A673 (cell line): ENCODE measurements around the gene MAEL. TPM values are rescaled to one million over a fixed set of nuclear protein-coding genes. Genes with fewer than 3 reads are reported as not detected.
A peak's percentile ranks its signal among the peaks of the same experiment; 100 is the strongest.

Source experiments
- BruUV-seq: library from RNA; stranded (reverse); fragments of 400-500 nt; replicated peaks from 2 replicates; lab custom pipeline; 2021; lab: Mats Ljungman, UMichigan
- CTCF ChIA-PET: fragments of 300-600 bp; sonication (Branson Sonifier 250); formaldehyde crosslinking; loops from one replicate; lab custom pipeline; 2022; ENCODE audit warnings: antibody characterized with exemption; lab: Charles Lee
- POLR2A ChIA-PET: fragments of 300-600 bp; sonication (Branson Sonifier 250); formaldehyde crosslinking; loops from one replicate; lab custom pipeline; 2022; ENCODE audit warnings: antibody characterized with exemption; ENCODE audit not compliant: low non-redundant PET; lab: Charles Lee
- DNase-seq: peaks from one replicate; pipeline ENCODE4 v3.0.0-alpha.2; 2015; ENCODE audit warnings: low spot score
- H3K27ac ChIP-seq: fragments of 200-600 bp; sonication (generic); 2 replicates; pipeline ENCODE4 v1.5.1; 2016; ENCODE audit warnings: mixed run types, low read depth, mild to moderate bottlenecking, mixed read lengths, antibody characterized with exemption, low read length; ENCODE audit not compliant: poor library complexity, severe bottlenecking
- H3K27me3 ChIP-seq: fragments of 200-600 bp; sonication (generic); replicated peaks from 2 replicates; pipeline ENCODE4 v1.6.1; 2017; ENCODE audit warnings: mixed run types, low read depth, mild to moderate bottlenecking, mixed read lengths, antibody characterized with exemption, low read length; ENCODE audit not compliant: insufficient read depth, poor library complexity
- H3K36me3 ChIP-seq: fragments of 200-600 bp; sonication (generic); 2 replicates; pipeline ENCODE4 v1.6.1; 2016; ENCODE audit warnings: mixed run types, mild to moderate bottlenecking, mixed read lengths, antibody characterized with exemption, low read length; ENCODE audit not compliant: insufficient read depth, poor library complexity, severe bottlenecking
- H3K4me1 ChIP-seq: fragments of 200-600 bp; sonication (generic); 2 replicates; pipeline ENCODE4 v1.6.1; 2017; ENCODE audit warnings: mixed run types, mild to moderate bottlenecking, mixed read lengths, antibody characterized with exemption, low read length; ENCODE audit not compliant: insufficient read depth, poor library complexity, severe bottlenecking
- H3K4me3 ChIP-seq: fragments of 200-600 bp; sonication (generic); 2 replicates; pipeline ENCODE4 v1.5.1; 2016; ENCODE audit warnings: low read depth, mixed run types, mild to moderate bottlenecking, mixed read lengths, low read length; ENCODE audit not compliant: poor library complexity, severe bottlenecking
- H3K9me3 ChIP-seq: fragments of 200-600 bp; sonication (generic); 2 replicates; pipeline ENCODE4 v1.6.1; 2016; ENCODE audit warnings: mixed run types, low read depth, mild to moderate bottlenecking, mixed read lengths, antibody characterized with exemption, low read length; ENCODE audit not compliant: poor library complexity, severe bottlenecking
- EZH2 ChIP-seq: fragments of 200-600 bp; sonication (generic); IDR thresholded peaks from 2 replicates; pipeline ENCODE4 v1.6.1; 2017; ENCODE audit warnings: borderline replicate concordance, low read depth, mild to moderate bottlenecking, mixed read lengths, antibody characterized with exemption, low read length; ENCODE audit not compliant: poor library complexity, severe bottlenecking
- intact Hi-C: fragments of 100-400 bp; cut with micrococcal nuclease; formaldehyde crosslinking; loops from one replicate; pipeline ENCODE4 v1.10.0; 2022; ENCODE audit not compliant: unreplicated experiment
- total RNA-seq: library from RNA; stranded (reverse); gene quantifications from 2 replicates; pipeline ENCODE4 v1.2.3, GENCODE V29; 2021
- TF ChIP-seq, protein P1 (sequence below): fragments of 300-800, 200-600 bp; sonication (generic); conservative IDR thresholded peaks from 2 replicates; pipeline ENCODE4 v1.5.1; 2017; ENCODE audit warnings: low read depth, mild to moderate bottlenecking, antibody characterized with exemption, low read length, moderate library complexity, mixed read lengths

The MAEL gene
- total RNA-seq, 1 experiment from 2014 or later, result not detected

DNA sequence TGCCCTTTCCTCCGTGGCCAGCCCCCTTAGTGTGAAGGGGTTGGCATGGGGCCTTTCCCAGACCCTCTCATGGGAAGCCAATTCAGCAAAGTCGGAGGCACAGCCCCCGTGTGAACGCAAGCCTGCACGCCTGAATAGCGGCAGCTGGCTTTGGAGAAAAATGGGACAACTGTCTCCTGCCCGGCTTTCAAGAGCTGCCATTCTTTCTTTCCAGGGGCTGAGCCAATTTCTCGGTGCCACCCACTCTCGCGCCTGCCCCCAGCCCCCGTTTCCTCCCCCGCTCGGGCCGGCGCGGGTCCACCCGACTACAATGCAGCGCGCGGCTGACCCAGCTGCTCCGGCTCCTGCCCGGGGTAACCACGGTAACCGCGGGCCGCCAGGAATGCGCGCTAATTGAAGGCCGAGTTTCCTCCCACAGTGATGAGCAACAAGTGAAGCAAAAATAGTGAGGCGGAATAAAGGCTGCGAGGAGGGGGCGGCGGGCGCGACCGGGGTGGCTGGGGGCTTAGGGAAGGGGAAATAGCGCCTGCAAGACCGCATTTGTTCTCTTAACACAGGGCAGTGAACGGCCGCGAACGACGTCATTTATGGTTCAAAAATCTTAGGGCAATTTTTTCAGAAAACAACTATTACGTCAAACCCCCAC is 41.6 kb upstream of the MAEL start:
- Histone ChIP-seq H3K27ac (no peak overlapping the region), H3K4me3 (no peak overlapping the region), H3K4me1 (no peaks in the 10 kb centered on the region), H3K36me3 (no peaks in the 10 kb centered on the region), H3K9me3 (no peaks in the 10 kb centered on the region), H3K27me3 (peaks cover 91% of the 10 kb centered on the region)
- intact Hi-C loops, result no loop called here
- DNase-seq, result peak; percentile 21
- peak; percentile 78 for TF ChIP-seq EZH2
- TF ChIP-seq, protein P1, sequence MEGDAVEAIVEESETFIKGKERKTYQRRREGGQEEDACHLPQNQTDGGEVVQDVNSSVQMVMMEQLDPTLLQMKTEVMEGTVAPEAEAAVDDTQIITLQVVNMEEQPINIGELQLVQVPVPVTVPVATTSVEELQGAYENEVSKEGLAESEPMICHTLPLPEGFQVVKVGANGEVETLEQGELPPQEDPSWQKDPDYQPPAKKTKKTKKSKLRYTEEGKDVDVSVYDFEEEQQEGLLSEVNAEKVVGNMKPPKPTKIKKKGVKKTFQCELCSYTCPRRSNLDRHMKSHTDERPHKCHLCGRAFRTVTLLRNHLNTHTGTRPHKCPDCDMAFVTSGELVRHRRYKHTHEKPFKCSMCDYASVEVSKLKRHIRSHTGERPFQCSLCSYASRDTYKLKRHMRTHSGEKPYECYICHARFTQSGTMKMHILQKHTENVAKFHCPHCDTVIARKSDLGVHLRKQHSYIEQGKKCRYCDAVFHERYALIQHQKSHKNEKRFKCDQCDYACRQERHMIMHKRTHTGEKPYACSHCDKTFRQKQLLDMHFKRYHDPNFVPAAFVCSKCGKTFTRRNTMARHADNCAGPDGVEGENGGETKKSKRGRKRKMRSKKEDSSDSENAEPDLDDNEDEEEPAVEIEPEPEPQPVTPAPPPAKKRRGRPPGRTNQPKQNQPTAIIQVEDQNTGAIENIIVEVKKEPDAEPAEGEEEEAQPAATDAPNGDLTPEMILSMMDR, result no peak
- ChIA-PET CTCF (no interaction called here), POLR2A (no interaction called here)
- BruUV-seq, result no TSS peak

DNA sequence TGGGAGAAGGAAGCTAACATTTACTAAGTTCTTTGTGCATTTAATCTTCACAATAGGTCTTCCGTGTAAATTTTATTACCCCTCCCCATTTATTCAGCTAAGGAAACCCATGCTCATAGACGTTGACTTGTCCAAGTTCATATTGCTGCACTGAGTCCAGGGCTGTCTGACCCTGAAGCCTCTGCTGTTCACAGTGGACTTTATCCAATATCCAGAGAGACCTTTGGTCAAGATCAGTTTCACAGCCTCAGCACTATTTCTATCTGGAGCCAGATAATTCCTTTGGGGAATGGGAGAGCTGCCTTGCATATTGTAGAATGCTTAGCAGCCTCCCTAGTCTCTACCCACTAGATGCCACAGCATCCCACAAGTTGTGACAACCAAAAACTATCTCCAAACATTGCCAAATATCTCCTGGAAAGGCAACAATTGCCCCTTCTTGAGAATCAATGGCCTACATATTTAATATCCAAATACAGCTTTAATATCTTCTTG is 40.2 kb upstream of the MAEL start:
- no peak for DNase-seq
- CTCF ChIA-PET, result no interaction called here
- Histone ChIP-seq H3K36me3 (no peaks in the 10 kb centered on the region), H3K4me1 (no peaks in the 10 kb centered on the region), H3K9me3 (no peaks in the 10 kb centered on the region), H3K27me3 (peaks cover 100% of the 10 kb centered on the region), H3K4me3 (no peak overlapping the region), H3K27ac (no peak overlapping the region)
- TF ChIP-seq, protein P1, result no peak
- no peak for TF ChIP-seq EZH2
- no TSS peak for BruUV-seq
- intact Hi-C loops, result no loop called here
- POLR2A ChIA-PET, result no interaction called here

DNA sequence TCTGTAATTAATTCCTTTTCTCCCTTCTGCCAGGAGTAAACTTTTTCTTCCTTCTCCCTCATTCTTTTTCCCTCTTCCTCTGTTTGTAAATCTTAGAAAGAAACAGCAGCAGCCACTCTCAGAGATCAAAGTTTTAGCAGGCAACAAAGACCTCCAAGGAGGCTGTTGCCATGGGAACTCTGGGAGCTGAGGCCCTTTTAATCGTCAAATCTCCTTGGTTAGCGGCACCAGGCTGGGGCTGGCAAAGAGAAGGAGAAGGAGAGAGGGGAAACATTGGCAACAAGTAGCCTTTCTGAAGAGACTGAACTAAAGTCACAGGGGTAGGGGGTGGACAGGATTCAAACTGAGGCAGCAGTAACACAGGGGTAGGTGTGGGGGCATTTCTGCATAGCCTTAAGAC is 38.9 kb upstream of the MAEL start:
- CTCF ChIA-PET, result interaction anchor here (0.7 kb wide), 1 partner anchor 40 kb away, joined by 3 read pairs; no protein-coding TSS in a partner anchor
- TF ChIP-seq, protein P1, result no peak
- TF ChIP-seq EZH2, result no peak
- H3K4me1 ChIP-seq, result no peaks in the 10 kb centered on the region
- intact Hi-C loops, result no loop called here
- DNase-seq, result no peak
- no TSS peak for BruUV-seq
- H3K4me3 ChIP-seq, result no peak overlapping the region
- no peaks in the 10 kb centered on the region for H3K36me3 ChIP-seq
- POLR2A ChIA-PET, result no interaction called here
- H3K9me3 ChIP-seq, result no peaks in the 10 kb centered on the region
- peaks cover 100% of the 10 kb centered on the region for H3K27me3 ChIP-seq
- no peak overlapping the region for H3K27ac ChIP-seq
